ENCODE measurements around the gene ZNF804A.
A peak's percentile ranks its signal among the peaks of the same experiment; 100 is the strongest.
"Not testable (repeated sequence)": the region's sequence is repeated elsewhere in the genome, so short reads cannot be mapped to it uniquely, and the experiment has no call there.

Gene ZNF804A

GRCh38 chr2:184729581-184729980, 131.3 kb downstream of the ZNF804A start:
- no peak for DNase-seq

- DNase-seq = no peak
These were observed 132.0 kb downstream of the ZNF804A start for GRCh38 chr2:184730288-184730687.

GRCh38 chr2:184734338-184734737, 136.0 kb downstream of the ZNF804A start:
- DNase-seq = no peak

GRCh38 chr2:184735611-184736010, 137.3 kb downstream of the ZNF804A start:
- DNase-seq = no peak

- no peak for DNase-seq
These were observed 144.8 kb downstream of the ZNF804A start for GRCh38 chr2:184743096-184743495.

- DNase-seq = no peak
These were observed 157.8 kb downstream of the ZNF804A start for GRCh38 chr2:184756161-184756560.

GRCh38 chr2:184756885-184757284, 158.6 kb downstream of the ZNF804A start:
- no peak for DNase-seq

- not testable (repeated sequence) for DNase-seq
These were observed 161.4 kb downstream of the ZNF804A start for GRCh38 chr2:184759557-184760255.

- no peak for DNase-seq
These were observed 162.6 kb downstream of the ZNF804A start for GRCh38 chr2:184760931-184761330.

GRCh38 chr2:184765112-184765895, 167.0 kb downstream of the ZNF804A start:
- no peak for DNase-seq

- no peak for DNase-seq
These were observed 168.7 kb downstream of the ZNF804A start for GRCh38 chr2:184767059-184767458.

- DNase-seq = no peak
These were observed 170.7 kb downstream of the ZNF804A start for GRCh38 chr2:184769023-184769422.

GRCh38 chr2:184769686-184770085, 171.4 kb downstream of the ZNF804A start:
- DNase-seq = no peak

- DNase-seq = no peak
These were observed 181.4 kb downstream of the ZNF804A start for GRCh38 chr2:184779777-184780176.

GRCh38 chr2:184780384-184780783, 182.1 kb downstream of the ZNF804A start:
- no peak for DNase-seq

- no peak for DNase-seq
These were observed 182.6 kb downstream of the ZNF804A start for GRCh38 chr2:184780944-184781343.

- DNase-seq = no peak
These were observed 185.2 kb downstream of the ZNF804A start for GRCh38 chr2:184783576-184783975.

- DNase-seq = no peak
These were observed 194.8 kb downstream of the ZNF804A start for GRCh38 chr2:184793176-184793575.

GRCh38 chr2:184799379-184799778, 201.1 kb downstream of the ZNF804A start:
- no peak for DNase-seq

- DNase-seq = peak; percentile 68
These were observed 216.1 kb downstream of the ZNF804A start for GRCh38 chr2:184814421-184814820.

GRCh38 chr2:184815824-184816223, 217.5 kb downstream of the ZNF804A start:
- no peak for DNase-seq

- DNase-seq = no peak
These were observed 226.3 kb downstream of the ZNF804A start for GRCh38 chr2:184824597-184824996.

GRCh38 chr2:184830531-184830930, 232.2 kb downstream of the ZNF804A start:
- DNase-seq = no peak

- no peak for DNase-seq
These were observed 236.5 kb downstream of the ZNF804A start for GRCh38 chr2:184834699-184835397.

Data from NCI-H1436 treated with DMSO at 0.1 percent for 48 hours (cell line).